CD14-positive monocyte (primary cell): Measurements from ENCODE around the gene TGFBR3. TPM values are rescaled to one million over a fixed set of nuclear protein-coding genes. Genes with fewer than 3 reads are reported as not detected.
A peak's percentile ranks its signal among the peaks of the same experiment; 100 is the strongest.

ENCODE experiments used
- DNase-seq, 3 donors: peaks; one replicate each; pipeline ENCODE4 v3.0.0-alpha.2; 2011 to 2022
- H2AFZ ChIP-seq: 2 replicates; pipeline ENCODE4 v1.6.0; 2012; ENCODE audit warnings: mild to moderate bottlenecking, low read depth, low read length, inconsistent platforms; ENCODE audit not compliant: insufficient read depth, poor library complexity, severe bottlenecking
- H3K27ac ChIP-seq, 2 donors: 1 replicate in 1 of 2; 2 replicates in 1 of 2; pipeline ENCODE4 v1.5.1; 2012 to 2013; ENCODE audit warnings: low read length in 2 of 2, control low read depth in 1 of 2, inconsistent platforms in 1 of 2, low read depth in 1 of 2, mild to moderate bottlenecking in 1 of 2
- H3K27me3 ChIP-seq, 2 donors: one replicate each; pipeline versions ENCODE4 v1.6.0 to v1.6.1; 2011 to 2013; ENCODE audit warnings: low read length in 2 of 2; ENCODE audit not compliant: control insufficient read depth in 2 of 2, insufficient read depth in 2 of 2
- H3K36me3 ChIP-seq, 2 donors: replicated peaks in 1 of 2; 1 replicate in 1 of 2; 2 replicates in 1 of 2; pipeline versions ENCODE4 v1.5.1 to v1.6.1; 2012 to 2013; ENCODE audit warnings: low read length in 2 of 2, control low read depth in 1 of 2, inconsistent platforms in 1 of 2, mild to moderate bottlenecking in 1 of 2; ENCODE audit not compliant: insufficient read depth in 2 of 2, control insufficient read depth in 1 of 2
- H3K4me1 ChIP-seq, 2 donors: 1 replicate in 1 of 2; 2 replicates in 1 of 2; pipeline versions ENCODE4 v1.5.1 to v1.6.1; 2012 to 2013; ENCODE audit warnings: low read length in 2 of 2, control low read depth in 1 of 2, inconsistent platforms in 1 of 2, mild to moderate bottlenecking in 1 of 2, moderate library complexity in 1 of 2; ENCODE audit not compliant: insufficient read depth in 2 of 2, control insufficient read depth in 1 of 2
- H3K4me2 ChIP-seq: replicated peaks from 2 replicates; pipeline ENCODE3; 2012; ENCODE audit warnings: low read length, moderate library complexity, mild to moderate bottlenecking; ENCODE audit not compliant: poor library complexity, severe bottlenecking; ENCODE audit errors: extremely low read depth
- H3K4me3 ChIP-seq, 3 experiments: fragments of 200-600 bp in 1 of 3; sonication (generic) in 1 of 3; replicated peaks in 1 of 3; 1 replicate in 2 of 3; 2 replicates in 1 of 3; pipeline ENCODE4 v1.5.1; 2011 to 2013; ENCODE audit warnings: low read length in 3 of 3, mild to moderate bottlenecking in 3 of 3, control low read depth in 2 of 3, low read depth in 2 of 3, inconsistent platforms in 1 of 3, moderate library complexity in 1 of 3
- H3K79me2 ChIP-seq: 2 replicates; pipeline ENCODE4 v1.6.0; 2012; ENCODE audit warnings: mild to moderate bottlenecking, control low read depth, inconsistent platforms, low read length, moderate library complexity; ENCODE audit not compliant: insufficient read depth
- H3K9ac ChIP-seq: 2 replicates; pipeline ENCODE4 v1.6.0; 2017; ENCODE audit warnings: low read length, mild to moderate bottlenecking; ENCODE audit not compliant: insufficient read depth, poor library complexity, severe bottlenecking
- H3K9me3 ChIP-seq, 2 donors: replicated peaks in 1 of 2; 1 replicate in 1 of 2; 2 replicates in 1 of 2; pipeline versions ENCODE4 v1.5.1 to v1.6.1; 2012 to 2013; ENCODE audit warnings: low read length in 2 of 2, control low read depth in 1 of 2; ENCODE audit not compliant: control insufficient read depth in 1 of 2, insufficient read depth in 1 of 2
- H4K20me1 ChIP-seq: 2 replicates; pipeline ENCODE4 v1.6.0; 2012; ENCODE audit warnings: mild to moderate bottlenecking, low read length, control low read depth, moderate library complexity; ENCODE audit not compliant: insufficient read depth
- H3K27ac Mint-ChIP-seq, 7 donors: one replicate each; pipeline ENCODE4 v1.8.0; 2020; ENCODE audit warnings: mild to moderate bottlenecking in 7 of 7, mixed read lengths in 7 of 7, moderate library complexity in 6 of 7, inconsistent platforms in 2 of 7
- H3K27me3 Mint-ChIP-seq, 3 donors: one replicate each; pipeline ENCODE4 v1.8.0; 2021 to 2022; ENCODE audit warnings: low read depth in 3 of 3, mild to moderate bottlenecking in 3 of 3, mixed read lengths in 3 of 3, moderate library complexity in 3 of 3, inconsistent platforms in 1 of 3
- H3K36me3 Mint-ChIP-seq, 2 donors: one replicate each; pipeline ENCODE4 v1.8.0; 2020; ENCODE audit warnings: mixed read lengths in 2 of 2, inconsistent platforms in 1 of 2, mild to moderate bottlenecking in 1 of 2
- H3K4me1 Mint-ChIP-seq: one replicate; pipeline ENCODE4 v1.8.0; 2020; ENCODE audit warnings: mild to moderate bottlenecking, mixed read lengths
- H3K4me3 Mint-ChIP-seq, 2 donors: one replicate each; pipeline ENCODE4 v1.8.0; 2020; ENCODE audit warnings: mild to moderate bottlenecking in 2 of 2, mixed read lengths in 2 of 2, moderate library complexity in 1 of 2
- H3K9me3 Mint-ChIP-seq, 7 donors: one replicate each; pipeline ENCODE4 v1.8.0; 2020 to 2022; ENCODE audit warnings: mixed read lengths in 7 of 7, mild to moderate bottlenecking in 6 of 7, moderate library complexity in 6 of 7, inconsistent platforms in 2 of 7
- CTCF ChIP-seq: fragments of 200-600 bp; IDR thresholded peaks from one replicate; pipeline ENCODE4 v1.8.0; 2022; ENCODE audit warnings: antibody characterized with exemption, mild to moderate bottlenecking
- WGBS: methylation state at CpG from one replicate; pipeline ENCODE4 v1.1.5; 2013; ENCODE audit warnings: missing lambda C conversion rate; ENCODE audit not compliant: insufficient coverage; 5-methylcytosine and 5-hydroxymethylcytosine counted together
- intact Hi-C, 2 donors: fragments of 100-400 bp; cut with micrococcal nuclease; formaldehyde crosslinking; loops; one replicate each; pipeline versions ENCODE4 v1.15.0 to v1.15.1; 2023
- polyA plus RNA-seq, 3 donors: library from polyadenylated mRNA; depleted of rRNA in 1 of 3; unstranded in 2 of 3; stranded (reverse) in 1 of 3; fragments of 300-500 nt in 2 of 3; fragments of >200 nt in 1 of 3; fragmentation: Illumina TruSeq in 2 of 3; gene quantifications; 1 replicate in 2 of 3; 2 replicates in 1 of 3; pipeline ENCODE4 v1.2.3, GENCODE V29; 2012 to 2021

The TGFBR3 gene
- polyA plus RNA-seq, 3 donors: 0.09 to 0.28 (median 0.20) TPM

- 70% methylated on average over 4 of the region's 9 CpGs for WGBS
- H3K36me3 Mint-ChIP-seq: no peaks in the 10 kb centered on the region
- no peak overlapping the region for H3K4me3 ChIP-seq
- no peaks in the 10 kb centered on the region for H3K27me3 ChIP-seq
- H3K9me3 Mint-ChIP-seq: peaks cover 0 to 3% (median 0%) of the 10 kb centered on the region in 7 donors
- no peaks in the 10 kb centered on the region for H3K4me1 Mint-ChIP-seq
- intact Hi-C loops: no loop called here
- H3K27me3 Mint-ChIP-seq: peaks cover 0 to 3% (median 2%) of the 10 kb centered on the region in 3 donors
- DNase-seq: no peak
- no peaks in the 10 kb centered on the region for H3K9me3 ChIP-seq
- H3K4me1 ChIP-seq: no peaks in the 10 kb centered on the region
- H3K27ac Mint-ChIP-seq: peak overlapping the region in 2 of 7 donors; percentile 20 to 32
- no peak overlapping the region for H2AFZ ChIP-seq
- no peak overlapping the region for H3K9ac ChIP-seq
- no peak for TF ChIP-seq CTCF
- H3K4me2 ChIP-seq: no peak overlapping the region
- H4K20me1 ChIP-seq: no peaks in the 10 kb centered on the region
- no peaks in the 10 kb centered on the region for H3K36me3 ChIP-seq
- H3K79me2 ChIP-seq: no peaks in the 10 kb centered on the region
- H3K4me3 Mint-ChIP-seq: no peak overlapping the region
- H3K27ac ChIP-seq: no peak overlapping the region
Observed at GRCh38 chr1:91768786-91769725, 116.9 kb downstream of the TGFBR3 start.

- H3K27ac Mint-ChIP-seq: no peak overlapping the region
- DNase-seq: no peak
Observed at GRCh38 chr1:91768120-91768519, 117.8 kb downstream of the TGFBR3 start.

More at GRCh38 chr1:91768120-91768519, 117.8 kb downstream of the TGFBR3 start:
- peaks cover 0 to 3% (median 0%) of the 10 kb centered on the region in 7 donors for H3K9me3 Mint-ChIP-seq
- H3K36me3 ChIP-seq: no peaks in the 10 kb centered on the region
- no peaks in the 10 kb centered on the region for H4K20me1 ChIP-seq
- H3K79me2 ChIP-seq: no peaks in the 10 kb centered on the region
- no peaks in the 10 kb centered on the region for H3K4me1 ChIP-seq
- peaks cover 0 to 3% (median 2%) of the 10 kb centered on the region in 3 donors for H3K27me3 Mint-ChIP-seq
- no peak overlapping the region for H3K4me3 ChIP-seq
- no peaks in the 10 kb centered on the region for H3K9me3 ChIP-seq
- no peak for TF ChIP-seq CTCF
- no peak overlapping the region for H3K4me2 ChIP-seq
- H2AFZ ChIP-seq: no peak overlapping the region
- intact Hi-C loops: no loop called here
- WGBS: no CpG with 5 or more reads among the region's 4 CpGs
- H3K4me1 Mint-ChIP-seq: no peaks in the 10 kb centered on the region
- no peaks in the 10 kb centered on the region for H3K27me3 ChIP-seq
- no peak overlapping the region for H3K9ac ChIP-seq
- no peak overlapping the region for H3K27ac ChIP-seq
- no peaks in the 10 kb centered on the region for H3K36me3 Mint-ChIP-seq
- H3K4me3 Mint-ChIP-seq: no peak overlapping the region
